Measurements from ENCODE around the gene TEPSIN. TPM values are rescaled to one million over a fixed set of nuclear protein-coding genes. Genes with fewer than 3 reads are reported as not detected.

The TEPSIN gene
- total RNA-seq, 1 experiment from 2014 or later = 38.8 TPM

- H2BK12ac ChIP-seq (ENCODE audit: insufficient read length, low read depth, low read length) = no peak overlapping the region
- no peaks in the 10 kb centered on the region for H3K23me2 ChIP-seq (ENCODE audit: insufficient read length, low read depth, low read length, poor library complexity, severe bottlenecking)
- no peak overlapping the region for H2AK5ac ChIP-seq (ENCODE audit: insufficient read length, low read length)
- no peak overlapping the region for H3K23ac ChIP-seq (ENCODE audit: insufficient read length, low read depth, low read length)
- H3K27ac ChIP-seq (ENCODE audit: insufficient read length, low read depth, low read length) = no peak overlapping the region
- Mint-ChIP-seq H3K27me3 (ENCODE audit: low read depth) (no peaks in the 10 kb centered on the region), H3K36me3 (ENCODE audit: insufficient read depth in 1 of 3, low read depth in 3 of 3) (peaks cover 0 to 21% (median 13%) of the 10 kb centered on the region in 3 experiments; a peak in 5 of 7 replicates), H3K9me3 (no peaks in the 10 kb centered on the region), H3K4me3 (no peak overlapping the region), H3K27ac (no peak overlapping the region), H3K4me1 (peaks cover 3% of the 10 kb centered on the region in 2 experiments; a peak in 2 of 4 replicates)
- no peaks in the 10 kb centered on the region for H3K79me2 ChIP-seq (ENCODE audit: insufficient read depth, low read length)
- no peak overlapping the region for H4K5ac ChIP-seq (ENCODE audit: insufficient read length, low read depth, low read length)
- no peaks in the 10 kb centered on the region for H3K27me3 ChIP-seq (ENCODE audit: insufficient read depth, low read length)
- no peak overlapping the region for H2AFZ ChIP-seq (ENCODE audit: low read length)
- no peak overlapping the region for H3K56ac ChIP-seq (ENCODE audit: insufficient read length, low read depth, low read length)
- H3K9me3 ChIP-seq (ENCODE audit: control insufficient read depth, low read depth, low read length) = no peaks in the 10 kb centered on the region
- DNase-seq = no peak
- no peak overlapping the region for H3K18ac ChIP-seq (ENCODE audit: insufficient read length, low read depth, low read length)
- no peaks in the 10 kb centered on the region for H4K20me1 ChIP-seq (ENCODE audit: control insufficient read depth, insufficient read depth, insufficient read length)
- no peak overlapping the region for H2BK5ac ChIP-seq (ENCODE audit: insufficient read length, low read length)
- no peaks in the 10 kb centered on the region for H3K79me1 ChIP-seq (ENCODE audit: insufficient read depth, low read depth, low read length, poor library complexity, severe bottlenecking)
- H2BK15ac ChIP-seq (ENCODE audit: low read depth, low read length) = no peak overlapping the region
- no peak overlapping the region for H3T11ph ChIP-seq (ENCODE audit: low read length)
- H3K4me2 ChIP-seq (ENCODE audit: insufficient read depth, insufficient read length, low read length) = no peak overlapping the region
- H3K9ac ChIP-seq (ENCODE audit: extremely low read depth, insufficient read length, low read length) = no peak overlapping the region
- H2BK120ac ChIP-seq (ENCODE audit: low read depth, low read length, poor library complexity, severe bottlenecking) = no peak overlapping the region
- no peak overlapping the region for H3K14ac ChIP-seq (ENCODE audit: insufficient read depth, low read length)
- no peak overlapping the region for H3K4ac ChIP-seq (ENCODE audit: low read depth, low read length)
- no CpG with 5 or more reads among the region's 14 CpGs for WGBS (ENCODE audit: extremely low coverage, insufficient read length, low lambda C conversion rate)
- no peak for TF ChIP-seq CTCF (conservative IDR thresholded peaks at IDR 0.05)
- no peak overlapping the region for H4K8ac ChIP-seq (replicated peaks; ENCODE audit: insufficient read length, low read depth, low read length)
- no peak overlapping the region for H2BK20ac ChIP-seq (ENCODE audit: low read depth, low read length, poor library complexity, severe bottlenecking)
- no peak overlapping the region for H4K91ac ChIP-seq (ENCODE audit: insufficient read length, low read depth, low read length)
- no peaks in the 10 kb centered on the region for H3K4me1 ChIP-seq (ENCODE audit: insufficient read depth, low read length)
These were observed 41.5 kb downstream of the TEPSIN start for GRCh38 chr17:81197409-81197795.
